Natural killer cell treated with Interleukin-12 subunit alpha and Interleukin-12 subunit beta and Interleukin-15 and Interleukin-18, amount 100 ng/mL, for 72 hours (primary cell): ENCODE results near the gene CCR6. TPM values are rescaled to one million over a fixed set of nuclear protein-coding genes. Genes with fewer than 3 reads are reported as not detected.
A peak's percentile ranks its signal among the peaks of the same experiment; 100 is the strongest.

ENCODE experiments used
- ATAC-seq, 2 donors: fragments of 150-1000 bp; cut with Tn5 transposase in 1 of 2; sonication (Bioruptor Pico), chemical (Tn5 transposase) in 1 of 2; 2 replicates each; pipeline ENCODE4 v1.10.0; 2021
- DNase-seq: peaks from one replicate; pipeline ENCODE4 v3.0.0; 2022; ENCODE audit warnings: low spot score
- H3K27ac Mint-ChIP-seq, 2 donors: 1 replicate in 1 of 2; 2 replicates in 1 of 2; pipeline ENCODE4 v1.8.0; 2022; ENCODE audit warnings: mixed read lengths in 2 of 2, mild to moderate bottlenecking in 1 of 2, moderate library complexity in 1 of 2
- H3K27me3 Mint-ChIP-seq, 2 donors: 1 replicate in 1 of 2; 2 replicates in 1 of 2; pipeline ENCODE4 v1.8.0; 2022; ENCODE audit warnings: mixed read lengths in 2 of 2
- H3K36me3 Mint-ChIP-seq: one replicate; pipeline ENCODE4 v1.8.0; 2022; ENCODE audit warnings: mixed read lengths
- H3K4me1 Mint-ChIP-seq, 2 donors: 1 replicate in 1 of 2; 2 replicates in 1 of 2; pipeline ENCODE4 v1.8.0; 2022; ENCODE audit warnings: low read depth in 2 of 2, mixed read lengths in 2 of 2, mild to moderate bottlenecking in 1 of 2
- H3K4me3 Mint-ChIP-seq: one replicate; pipeline ENCODE4 v1.8.0; 2022; ENCODE audit warnings: mixed read lengths
- H3K9me3 Mint-ChIP-seq: 2 replicates; pipeline ENCODE4 v1.8.0; 2022; ENCODE audit warnings: mixed read lengths
- total RNA-seq, 2 donors: library from RNA; stranded (reverse); gene quantifications; one replicate each; pipeline ENCODE4 v1.2.3, GENCODE V29; 2022

CCR6 gene
- total RNA-seq, 2 donors from 2014 or later, result 0.17 TPM; not detected in 1

GRCh38 chr6:167093406-167093921 is 29.4 kb upstream of the CCR6 start:
- H3K27ac Mint-ChIP-seq, result peak overlapping the region; percentile 72 to 76
- peaks cover 32 to 38% of the 10 kb centered on the region in 2 donors for H3K4me1 Mint-ChIP-seq
- no peaks in the 10 kb centered on the region for H3K27me3 Mint-ChIP-seq
- no peaks in the 10 kb centered on the region for H3K36me3 Mint-ChIP-seq
- ATAC-seq, result no peak
- DNase-seq, result no peak
- H3K9me3 Mint-ChIP-seq, result no peaks in the 10 kb centered on the region
- H3K4me3 Mint-ChIP-seq, result peak overlapping the region; percentile 76

DNA sequence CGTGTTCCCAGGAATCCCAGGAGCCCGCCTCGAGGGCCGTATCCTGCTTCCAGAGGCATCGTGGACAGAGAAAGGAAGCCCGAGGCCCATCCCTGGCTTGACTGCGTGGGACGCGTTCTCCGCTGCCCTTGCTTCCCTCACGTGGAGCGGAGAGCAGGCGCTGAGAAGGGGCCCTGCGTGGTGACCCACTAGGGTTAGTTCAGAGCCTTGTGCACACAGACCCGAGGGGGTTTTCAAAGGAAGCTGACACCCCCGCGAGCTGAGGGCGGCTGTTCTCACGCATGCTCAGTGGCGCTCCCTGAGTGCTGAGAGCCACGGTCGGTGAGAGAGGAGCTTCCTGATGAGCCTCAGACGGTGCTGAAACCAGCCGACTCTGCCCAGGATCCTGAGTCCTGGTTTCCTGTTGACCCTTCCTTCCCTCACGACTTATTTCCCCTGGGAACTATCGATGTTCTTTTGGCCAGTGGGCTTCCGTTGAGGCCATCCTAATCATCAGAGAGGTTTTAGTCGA is 28.9 kb upstream of the CCR6 start:
- peak overlapping the region; percentile 72 to 76 for H3K27ac Mint-ChIP-seq
- ATAC-seq, result peak; percentile 78 to 79
- H3K27me3 Mint-ChIP-seq, result peaks cover 0 to 2% of the 10 kb centered on the region in 2 donors
- peak overlapping the region; percentile 76 for H3K4me3 Mint-ChIP-seq
- H3K9me3 Mint-ChIP-seq, result no peaks in the 10 kb centered on the region
- peak; percentile 82 for DNase-seq
- no peaks in the 10 kb centered on the region for H3K36me3 Mint-ChIP-seq
- peaks cover 36 to 38% of the 10 kb centered on the region in 2 donors for H3K4me1 Mint-ChIP-seq

DNA sequence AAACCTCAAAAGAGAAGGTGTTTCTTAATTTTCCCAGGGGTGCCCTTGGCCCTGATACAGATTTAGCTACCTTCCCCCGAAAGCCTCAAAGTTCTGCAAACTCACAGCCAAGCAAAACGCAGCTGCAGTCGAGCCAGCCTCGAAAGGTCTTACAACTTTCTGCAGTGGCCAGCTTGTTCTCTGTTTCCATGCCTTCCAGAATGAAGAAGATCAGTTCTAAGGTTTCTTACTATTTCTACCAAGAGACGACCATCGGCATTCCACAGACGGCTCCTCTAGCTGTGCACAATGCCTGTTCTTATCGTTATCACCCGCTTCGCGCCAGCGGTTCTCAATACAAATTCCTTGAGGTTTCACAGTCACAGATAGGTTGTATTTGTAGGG is 28.5 kb upstream of the CCR6 start:
- Mint-ChIP-seq H3K27ac (peak overlapping the region; percentile 72 to 76), H3K9me3 (no peaks in the 10 kb centered on the region)

DNA sequence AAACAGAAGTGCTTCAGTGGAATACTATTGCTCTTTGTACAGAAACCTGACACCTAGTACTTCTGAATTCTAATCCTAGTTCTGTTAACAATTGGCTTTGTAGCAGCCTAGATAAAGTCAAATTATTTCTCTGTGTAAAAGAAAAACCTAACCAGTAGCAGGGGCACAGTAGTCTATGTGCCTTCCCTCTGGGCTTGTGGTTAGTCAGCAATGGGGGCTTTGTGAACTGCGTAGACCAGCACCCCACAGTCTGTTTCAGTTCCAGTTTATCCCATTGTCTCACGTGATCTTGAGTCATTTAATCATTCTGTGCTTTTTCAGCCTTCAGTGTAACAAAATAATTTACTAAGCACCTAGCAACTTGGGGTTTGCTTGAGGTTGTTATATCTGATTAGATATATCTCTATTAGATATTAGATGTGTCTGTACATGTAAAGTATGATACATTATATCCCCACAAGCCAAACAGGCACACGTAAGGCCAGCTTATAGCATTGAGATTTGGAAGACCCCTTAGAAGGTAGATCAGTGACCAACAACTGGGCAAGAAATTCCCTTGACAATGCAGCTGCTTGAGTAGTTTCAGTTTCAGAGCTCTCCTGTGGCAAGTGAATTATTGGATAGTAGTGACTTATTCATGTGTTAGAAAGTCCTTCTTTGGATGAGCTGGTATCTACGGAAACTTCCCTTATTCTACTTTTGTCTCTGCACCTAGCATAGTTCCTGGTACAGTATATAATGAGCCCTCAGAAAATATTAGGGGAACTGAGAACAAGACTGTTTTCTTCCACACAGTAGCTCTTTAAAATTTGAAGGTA is 27.9 kb upstream of the CCR6 start:
- H3K4me3 Mint-ChIP-seq, result peak overlapping the region; percentile 76
- no peaks in the 10 kb centered on the region for H3K9me3 Mint-ChIP-seq
- DNase-seq (no peak), ATAC-seq (peak in 1 of 2 donors; percentile 52)
- peaks cover 0 to 3% of the 10 kb centered on the region in 2 donors for H3K27me3 Mint-ChIP-seq
- H3K4me1 Mint-ChIP-seq, result peaks cover 37 to 38% of the 10 kb centered on the region in 2 donors
- H3K36me3 Mint-ChIP-seq, result no peaks in the 10 kb centered on the region
- H3K27ac Mint-ChIP-seq, result peak overlapping the region; percentile 72 to 76

More for the DNA sequence above, 28.5 kb upstream of the CCR6 start:
- H3K4me3 Mint-ChIP-seq, result peak overlapping the region; percentile 76
- no peaks in the 10 kb centered on the region for H3K36me3 Mint-ChIP-seq
- H3K27me3 Mint-ChIP-seq, result peaks cover 0 to 3% of the 10 kb centered on the region in 2 donors
- ATAC-seq, result no peak
- H3K4me1 Mint-ChIP-seq, result peaks cover 37 to 38% of the 10 kb centered on the region in 2 donors
- DNase-seq, result no peak

- ATAC-seq, result no peak
- Mint-ChIP-seq H3K27ac (no peak overlapping the region), H3K9me3 (no peaks in the 10 kb centered on the region), H3K27me3 (peaks cover 0 to 3% of the 10 kb centered on the region in 2 donors), H3K4me3 (no peak overlapping the region), H3K4me1 (peaks cover 37 to 38% of the 10 kb centered on the region in 2 donors), H3K36me3 (no peaks in the 10 kb centered on the region)
- DNase-seq, result no peak
Observed at GRCh38 chr6:167095888-167096287, 27.0 kb upstream of the CCR6 start.

DNA sequence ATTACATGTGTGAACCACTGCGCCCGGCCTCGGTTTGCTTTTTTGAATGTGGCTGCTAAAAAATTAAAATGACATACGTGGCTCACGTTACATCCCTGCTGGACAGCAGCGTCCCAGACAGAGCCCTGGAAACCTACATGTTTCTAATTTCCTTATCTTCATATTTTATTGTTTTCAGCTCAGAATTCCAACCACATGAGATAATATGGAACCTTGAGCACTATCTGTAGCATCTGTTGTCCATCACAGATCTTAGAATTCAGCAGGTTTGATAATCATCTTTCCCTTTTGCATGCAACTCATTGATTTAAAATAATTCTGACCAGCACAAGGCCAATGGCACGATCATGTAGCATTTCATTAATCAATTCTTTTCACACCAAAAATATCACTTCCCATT is 25.9 kb upstream of the CCR6 start:
- H3K27ac Mint-ChIP-seq, result no peak overlapping the region
- peaks cover 0 to 3% of the 10 kb centered on the region in 2 donors for H3K27me3 Mint-ChIP-seq
- no peak for ATAC-seq
- peaks cover 29 to 31% of the 10 kb centered on the region in 2 donors for H3K4me1 Mint-ChIP-seq
- no peak overlapping the region for H3K4me3 Mint-ChIP-seq
- no peaks in the 10 kb centered on the region for H3K36me3 Mint-ChIP-seq
- no peaks in the 10 kb centered on the region for H3K9me3 Mint-ChIP-seq
- no peak for DNase-seq

- no peak for ATAC-seq
- Mint-ChIP-seq H3K36me3 (no peaks in the 10 kb centered on the region), H3K27me3 (peaks cover 0 to 3% of the 10 kb centered on the region in 2 donors), H3K4me3 (no peak overlapping the region), H3K4me1 (peaks cover 23% of the 10 kb centered on the region in 2 donors), H3K9me3 (no peaks in the 10 kb centered on the region), H3K27ac (no peak overlapping the region)
- no peak for DNase-seq
Observed at GRCh38 chr6:167097770-167098169, 25.1 kb upstream of the CCR6 start.

DNA sequence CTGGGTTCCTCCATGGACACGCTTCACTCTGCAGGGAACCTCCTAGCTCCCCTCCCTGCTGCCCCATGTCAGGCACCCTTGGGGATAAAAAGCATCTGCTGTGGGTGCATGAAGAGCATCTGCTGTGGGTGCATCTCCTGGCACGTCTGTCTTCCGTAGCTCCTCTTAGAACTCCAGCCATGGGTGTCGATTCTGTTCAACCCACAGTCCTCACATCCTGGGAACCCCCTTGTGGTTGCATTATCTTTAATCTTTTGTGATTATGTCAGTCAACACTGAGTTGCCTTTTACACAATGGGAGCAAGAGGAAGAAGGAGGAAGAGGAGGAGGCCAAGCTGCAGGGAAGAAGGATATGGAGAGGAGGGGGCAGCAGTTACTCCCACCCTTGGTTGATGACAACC is 24.1 kb upstream of the CCR6 start:
- Mint-ChIP-seq H3K27ac (no peak overlapping the region), H3K4me1 (peaks cover 19 to 21% of the 10 kb centered on the region in 2 donors), H3K4me3 (no peak overlapping the region), H3K36me3 (no peaks in the 10 kb centered on the region), H3K9me3 (no peaks in the 10 kb centered on the region), H3K27me3 (peaks cover 0 to 3% of the 10 kb centered on the region in 2 donors)
- no peak for DNase-seq
- no peak for ATAC-seq

DNA sequence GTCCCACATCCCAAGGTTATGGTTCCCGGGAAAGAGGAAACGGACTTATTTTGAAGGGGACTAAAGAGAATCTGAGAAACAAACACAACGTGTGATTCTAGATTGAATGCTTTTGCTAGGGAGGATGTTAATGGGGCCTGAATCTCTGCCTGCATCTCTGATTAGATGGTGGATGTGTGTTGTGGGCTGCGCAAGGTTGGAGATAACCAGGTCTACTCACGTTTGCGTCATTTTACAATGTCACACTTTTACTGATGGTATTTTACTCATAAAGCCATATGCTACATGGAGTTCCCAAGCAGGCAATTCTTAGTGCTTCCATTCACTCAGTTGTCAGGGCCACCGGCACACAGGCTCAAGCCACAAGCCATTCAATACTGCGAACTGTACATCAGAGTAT is 23.2 kb upstream of the CCR6 start:
- H3K27me3 Mint-ChIP-seq, result peaks cover 0 to 3% of the 10 kb centered on the region in 2 donors

GRCh38 chr6:167100241-167100674 is 22.6 kb upstream of the CCR6 start:
- no peaks in the 10 kb centered on the region for H3K36me3 Mint-ChIP-seq

More for the DNA sequence above, 23.2 kb upstream of the CCR6 start:
- Mint-ChIP-seq H3K4me3 (no peak overlapping the region), H3K36me3 (no peaks in the 10 kb centered on the region), H3K9me3 (no peaks in the 10 kb centered on the region), H3K27ac (no peak overlapping the region), H3K4me1 (peaks cover 10 to 13% of the 10 kb centered on the region in 2 donors)
- no peak for DNase-seq
- no peak for ATAC-seq

DNA sequence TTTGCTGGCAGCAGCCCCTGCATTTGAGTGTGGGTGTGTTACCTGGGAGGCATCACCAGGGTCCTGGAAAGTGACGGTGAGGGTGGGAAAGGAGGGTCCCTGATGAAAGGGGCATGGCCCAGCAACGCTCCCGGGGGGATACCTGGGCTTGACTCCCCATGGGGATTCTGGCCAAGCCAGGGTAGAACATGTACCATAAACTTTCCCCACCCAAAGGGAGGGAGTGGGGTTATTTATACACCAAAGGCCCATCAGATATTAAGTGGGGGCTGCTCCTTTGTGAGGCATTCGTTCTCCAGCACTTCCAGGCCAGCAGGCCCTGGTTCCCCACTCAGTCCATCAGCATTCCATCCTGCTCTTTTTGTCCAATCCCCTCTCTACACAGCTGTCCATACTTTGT is 20.6 kb upstream of the CCR6 start:
- Mint-ChIP-seq H3K4me1 (peaks cover 5 to 13% of the 10 kb centered on the region in 2 donors), H3K4me3 (no peak overlapping the region), H3K36me3 (no peaks in the 10 kb centered on the region), H3K27me3 (peaks cover 0 to 3% of the 10 kb centered on the region in 2 donors), H3K9me3 (no peaks in the 10 kb centered on the region), H3K27ac (no peak overlapping the region)
- ATAC-seq (no peak), DNase-seq (no peak)

More at GRCh38 chr6:167100241-167100674, 22.6 kb upstream of the CCR6 start:
- Mint-ChIP-seq H3K4me3 (no peak overlapping the region), H3K27me3 (peaks cover 0 to 3% of the 10 kb centered on the region in 2 donors), H3K9me3 (no peaks in the 10 kb centered on the region), H3K27ac (no peak overlapping the region), H3K4me1 (peaks cover 5 to 13% of the 10 kb centered on the region in 2 donors)
- DNase-seq (no peak), ATAC-seq (no peak)

DNA sequence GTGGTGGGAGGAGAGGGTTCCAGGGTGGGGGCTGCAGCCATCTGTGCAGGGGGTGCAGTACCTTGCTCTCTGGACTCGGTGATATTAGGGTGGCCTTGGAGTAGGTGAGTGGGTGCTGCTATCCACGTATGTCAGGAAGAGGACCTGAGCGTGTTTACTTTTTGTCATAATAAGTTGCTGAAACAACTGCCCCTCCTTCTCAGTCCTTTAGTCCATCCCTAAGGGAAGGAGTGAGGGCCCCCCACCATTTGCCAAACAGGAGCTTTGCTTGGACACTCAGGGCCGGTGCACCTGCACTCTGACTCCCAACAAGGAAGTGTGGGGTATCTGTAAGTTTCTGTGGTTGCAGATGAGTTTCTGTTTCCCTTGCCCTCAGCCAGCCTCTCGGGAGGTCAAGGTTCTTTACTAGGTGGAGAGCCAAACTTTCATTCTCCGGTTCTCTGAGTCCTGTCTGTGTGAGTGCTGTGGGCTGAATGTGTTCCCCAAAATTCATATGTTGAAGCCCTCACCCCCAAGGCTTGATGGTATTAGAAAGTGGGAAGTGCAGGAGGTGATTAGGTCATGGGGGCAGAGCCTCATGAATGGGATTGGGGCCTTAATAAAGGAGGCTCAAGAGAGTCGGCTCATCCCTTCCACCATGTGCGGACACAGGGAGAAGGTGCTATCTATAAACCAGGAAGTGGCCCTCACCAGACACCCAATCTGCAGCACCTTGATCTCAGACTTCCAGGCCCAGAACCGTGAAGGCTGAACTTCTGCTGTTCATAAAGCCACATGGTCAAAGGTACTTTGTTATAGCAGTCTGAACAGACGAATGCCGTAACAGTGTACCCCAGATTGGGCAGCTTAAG is 19.6 kb upstream of the CCR6 start:
- Mint-ChIP-seq H3K36me3 (no peaks in the 10 kb centered on the region), H3K27ac (peak overlapping the region in 1 of 2 donors; percentile 61), H3K4me1 (peaks cover 5 to 13% of the 10 kb centered on the region in 2 donors), H3K27me3 (peaks cover 0 to 8% of the 10 kb centered on the region in 2 donors), H3K4me3 (no peak overlapping the region), H3K9me3 (no peaks in the 10 kb centered on the region)
- ATAC-seq, result peak; percentile 52 to 67
- DNase-seq, result no peak

- DNase-seq (no peak), ATAC-seq (no peak)
- no peaks in the 10 kb centered on the region for H3K36me3 Mint-ChIP-seq
- no peaks in the 10 kb centered on the region for H3K9me3 Mint-ChIP-seq
- no peak overlapping the region for H3K27ac Mint-ChIP-seq
- H3K4me1 Mint-ChIP-seq, result peaks cover 5 to 8% of the 10 kb centered on the region in 2 donors
- H3K27me3 Mint-ChIP-seq, result peaks cover 0 to 8% of the 10 kb centered on the region in 2 donors
- no peak overlapping the region for H3K4me3 Mint-ChIP-seq
Observed at GRCh38 chr6:167104388-167104787, 18.5 kb upstream of the CCR6 start.
